ENCODE measurements around the gene HOXD8.

Gene HOXD8

GRCh38 chr2:176088048-176088936 is 41.2 kb upstream of the HOXD8 start:
- DNase-seq (ENCODE audit: low spot score), result no peak
- peak; percentile 37 for TF ChIP-seq CTCF (IDR thresholded peaks at IDR 0.05; ENCODE audit: extremely low read depth, missing control alignments)

- no peak for TF ChIP-seq CTCF (IDR thresholded peaks at IDR 0.05; ENCODE audit: extremely low read depth, missing control alignments)
These were observed 40.3 kb upstream of the HOXD8 start for GRCh38 chr2:176088937-176089842.

GRCh38 chr2:176089843-176090395 is 39.6 kb upstream of the HOXD8 start:
- no peak for DNase-seq (ENCODE audit: low spot score)
- TF ChIP-seq CTCF (IDR thresholded peaks at IDR 0.05; ENCODE audit: extremely low read depth, missing control alignments), result no peak

More at GRCh38 chr2:176088937-176089842, 40.3 kb upstream of the HOXD8 start:
- no peak for DNase-seq (ENCODE audit: low spot score)

GRCh38 chr2:176090862-176091261 is 38.6 kb upstream of the HOXD8 start:
- DNase-seq (ENCODE audit: low spot score), result no peak
- TF ChIP-seq CTCF (IDR thresholded peaks at IDR 0.05; ENCODE audit: extremely low read depth, missing control alignments), result no peak

GRCh38 chr2:176091329-176092258 is 37.9 kb upstream of the HOXD8 start:
- no peak for DNase-seq (ENCODE audit: low spot score)
- no peak for TF ChIP-seq CTCF (IDR thresholded peaks at IDR 0.05; ENCODE audit: extremely low read depth, missing control alignments)

- no peak for DNase-seq (ENCODE audit: low spot score)
- no peak for TF ChIP-seq CTCF (IDR thresholded peaks at IDR 0.05; ENCODE audit: extremely low read depth, missing control alignments)
These were observed 37.0 kb upstream of the HOXD8 start, which contains the start of gene HOXD13 for GRCh38 chr2:176092270-176093144. HOXD13 (plus strand) TSS chr2:176092721; CDS start chr2:176092891, 170 bp downstream.
